DMS 273 treated with DMSO at 0.1 percent for 48 hours (cell line): ENCODE data around the gene ZSCAN23.
A peak's percentile ranks its signal among the peaks of the same experiment; 100 is the strongest.
"Not testable (repeated sequence)": the region's sequence is repeated elsewhere in the genome, so short reads cannot be mapped to it uniquely, and the experiment has no call there.

Experiments used
- DNase-seq: peaks from one replicate; lab custom pipeline; 2025; lab: John Stamatoyannopoulos, UW

ZSCAN23 gene

GRCh38 chr6:28436404-28436803, 6.9 kb downstream of the ZSCAN23 start:
- no peak for DNase-seq

- DNase-seq: no peak
Measured at GRCh38 chr6:28433119-28433518, 10.2 kb downstream of the ZSCAN23 start.

- no peak for DNase-seq
Measured at GRCh38 chr6:28429781-28430180, 13.5 kb downstream of the ZSCAN23 start.

- no peak for DNase-seq
Measured at GRCh38 chr6:28425944-28426541, 17.2 kb downstream of the ZSCAN23 start.

- no peak for DNase-seq
Measured at GRCh38 chr6:28424163-28424562, 19.1 kb downstream of the ZSCAN23 start.

- no peak for DNase-seq
Measured at GRCh38 chr6:28423546-28423945, 19.7 kb downstream of the ZSCAN23 start.

GRCh38 chr6:28413681-28414080, 29.6 kb downstream of the ZSCAN23 start:
- DNase-seq: no peak

- DNase-seq: no peak
Measured at GRCh38 chr6:28410767-28411166, 32.5 kb downstream of the ZSCAN23 start.

- no peak for DNase-seq
Measured at GRCh38 chr6:28408076-28408802, 35.1 kb downstream of the ZSCAN23 start.

GRCh38 chr6:28407401-28407800, 35.9 kb downstream of the ZSCAN23 start:
- no peak for DNase-seq

- DNase-seq: not testable (repeated sequence)
Measured at GRCh38 chr6:28403923-28404322, 39.4 kb downstream of the ZSCAN23 start.

GRCh38 chr6:28402197-28402596, 41.1 kb downstream of the ZSCAN23 start:
- DNase-seq: no peak

GRCh38 chr6:28401172-28401571, 42.1 kb downstream of the ZSCAN23 start:
- DNase-seq: no peak

- no peak for DNase-seq
Measured at GRCh38 chr6:28400122-28400451, 43.2 kb downstream of the ZSCAN23 start.

GRCh38 chr6:28399350-28400121, 43.8 kb downstream of the ZSCAN23 start, which contains the start of gene ZSCAN12:
Gene ZSCAN12, minus strand, starts transcription at chr6:28399747. Its CDS starts 1,342 bp downstream, at chr6:28398405.
- no peak for DNase-seq

GRCh38 chr6:28395918-28396317, 47.4 kb downstream of the ZSCAN23 start:
- DNase-seq: no peak

- no peak for DNase-seq
Measured at GRCh38 chr6:28393912-28394662, 49.2 kb downstream of the ZSCAN23 start.

GRCh38 chr6:28390688-28391087, 52.6 kb downstream of the ZSCAN23 start:
- no peak for DNase-seq

GRCh38 chr6:28384143-28384533, 59.2 kb downstream of the ZSCAN23 start:
- DNase-seq: no peak

GRCh38 chr6:28383235-28384142, 59.8 kb downstream of the ZSCAN23 start:
- DNase-seq: peak; percentile 32
